Measurements from ENCODE around the gene CACHD1. TPM values are rescaled to one million over a fixed set of nuclear protein-coding genes. Genes with fewer than 3 reads are reported as not detected.
"Not testable (repeated sequence)": the region's sequence is repeated elsewhere in the genome, so short reads cannot be mapped to it uniquely, and the experiment has no call there.

CACHD1 gene
- total RNA-seq, 5 donors from 2014 or later (not counting 1 experiment from before 2014, with no cell fraction given), result 0.49 to 7.3 (median 2.2) TPM

DNA sequence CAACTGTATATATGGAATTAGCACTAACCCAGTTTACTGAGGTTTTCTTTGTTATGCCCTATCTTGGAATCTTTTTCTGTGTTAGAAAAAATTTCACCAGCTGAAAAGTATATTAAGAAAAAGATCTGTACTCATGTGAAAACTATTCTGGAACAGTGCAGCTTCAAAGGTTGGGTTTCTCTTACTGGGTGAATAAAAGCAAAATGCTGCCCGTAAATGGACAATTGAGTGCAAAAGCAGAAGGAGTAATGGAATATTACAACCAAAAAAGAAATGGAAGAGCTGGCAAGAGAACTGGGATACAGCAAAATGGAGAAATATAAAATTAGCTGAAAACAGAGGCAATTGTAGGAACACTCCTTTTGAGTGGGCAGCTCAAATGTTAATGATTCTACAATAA is 257.9 kb downstream of the CACHD1 start:
- Mint-ChIP-seq H3K9me3 (no peaks in the 10 kb centered on the region), H3K4me3 (no peak overlapping the region), H3K27me3 (peaks cover 15 to 24% of the 10 kb centered on the region in 2 donors), H3K27ac (no peak overlapping the region), H3K4me1 (no peaks in the 10 kb centered on the region), H3K36me3 (no peaks in the 10 kb centered on the region)
- DNase-seq (no peak), ATAC-seq (replicated peaks in 1 of 4) (no peak)
- ChIA-PET POLR2A (interaction anchor here in 1 of 2 donors (0.7 kb wide), 1 partner anchor 20 kb away, joined by 5 read pairs; no protein-coding TSS in a partner anchor), CTCF (no interaction called here)
- no peaks in the 10 kb centered on the region for H3K9me3 ChIP-seq
- H3K27ac ChIP-seq (ENCODE audit: low read length), result no peak overlapping the region
- 80% methylated on average over 1 of the region's 1 CpG for WGBS (ENCODE audit: insufficient coverage)
- H3K36me3 ChIP-seq (ENCODE audit: control insufficient read depth in 2 of 2, extremely low read depth in 1 of 2, insufficient read depth in 1 of 2, low read length in 1 of 2), result no peaks in the 10 kb centered on the region
- no peaks in the 10 kb centered on the region for H3K27me3 ChIP-seq (replicated peaks in 1 of 2; ENCODE audit: control insufficient read depth in 2 of 2, extremely low read depth in 1 of 2, insufficient read depth in 2 of 2, low read length in 1 of 2)
- H3K4me1 ChIP-seq (ENCODE audit: control insufficient read depth in 1 of 2, extremely low read depth in 1 of 2, insufficient read depth in 2 of 2, low read length in 2 of 2), result no peaks in the 10 kb centered on the region
- H3K4me3 ChIP-seq (ENCODE audit: control insufficient read depth in 1 of 2, extremely low read depth in 1 of 2, low read length in 1 of 2), result no peak overlapping the region

GRCh38 chr1:64733581-64734286 is 263.8 kb downstream of the CACHD1 start:
- Mint-ChIP-seq H3K9me3 (no peaks in the 10 kb centered on the region), H3K36me3 (no peaks in the 10 kb centered on the region), H3K27me3 (peaks cover 2 to 7% of the 10 kb centered on the region in 2 donors), H3K4me3 (no peak overlapping the region), H3K27ac (no peak overlapping the region), H3K4me1 (no peaks in the 10 kb centered on the region)
- WGBS (ENCODE audit: insufficient coverage), result 88% methylated on average over 1 of the region's 3 CpGs
- no peak for DNase-seq
- Histone ChIP-seq H3K9me3 (no peaks in the 10 kb centered on the region), H3K27ac (ENCODE audit: low read length) (no peak overlapping the region), H3K36me3 (ENCODE audit: control insufficient read depth in 2 of 2, extremely low read depth in 1 of 2, insufficient read depth in 1 of 2, low read length in 1 of 2) (no peaks in the 10 kb centered on the region), H3K4me1 (ENCODE audit: control insufficient read depth in 1 of 2, extremely low read depth in 1 of 2, insufficient read depth in 2 of 2, low read length in 2 of 2) (no peaks in the 10 kb centered on the region), H3K27me3 (replicated peaks in 1 of 2; ENCODE audit: control insufficient read depth in 2 of 2, extremely low read depth in 1 of 2, insufficient read depth in 2 of 2, low read length in 1 of 2) (peaks cover 0 to 2% of the 10 kb centered on the region in 2 experiments), H3K4me3 (ENCODE audit: control insufficient read depth in 1 of 2, extremely low read depth in 1 of 2, low read length in 1 of 2) (no peak overlapping the region)
- ChIA-PET POLR2A (no interaction called here), CTCF (no interaction called here)
- no peak for ATAC-seq (replicated peaks in 1 of 4)

GRCh38 chr1:64734287-64734652 is 264.3 kb downstream of the CACHD1 start:
- ChIA-PET POLR2A (no interaction called here), CTCF (no interaction called here)
- no peak for ATAC-seq (replicated peaks in 1 of 4)
- Mint-ChIP-seq H3K36me3 (no peaks in the 10 kb centered on the region), H3K4me1 (no peaks in the 10 kb centered on the region), H3K27me3 (peaks cover 3 to 7% of the 10 kb centered on the region in 2 donors), H3K27ac (no peak overlapping the region), H3K9me3 (no peaks in the 10 kb centered on the region), H3K4me3 (no peak overlapping the region)
- no peak overlapping the region for H3K27ac ChIP-seq (ENCODE audit: low read length)
- no peak overlapping the region for H3K4me3 ChIP-seq (ENCODE audit: control insufficient read depth in 1 of 2, extremely low read depth in 1 of 2, low read length in 1 of 2)
- H3K9me3 ChIP-seq, result no peaks in the 10 kb centered on the region
- no peaks in the 10 kb centered on the region for H3K36me3 ChIP-seq (ENCODE audit: control insufficient read depth in 2 of 2, extremely low read depth in 1 of 2, insufficient read depth in 1 of 2, low read length in 1 of 2)
- 67% methylated on average over 2 of the region's 3 CpGs for WGBS (ENCODE audit: insufficient coverage)
- DNase-seq, result no peak
- no peaks in the 10 kb centered on the region for H3K4me1 ChIP-seq (ENCODE audit: control insufficient read depth in 1 of 2, extremely low read depth in 1 of 2, insufficient read depth in 2 of 2, low read length in 2 of 2)
- H3K27me3 ChIP-seq (replicated peaks in 1 of 2; ENCODE audit: control insufficient read depth in 2 of 2, extremely low read depth in 1 of 2, insufficient read depth in 2 of 2, low read length in 1 of 2), result peaks cover 0 to 3% of the 10 kb centered on the region in 2 experiments

DNA sequence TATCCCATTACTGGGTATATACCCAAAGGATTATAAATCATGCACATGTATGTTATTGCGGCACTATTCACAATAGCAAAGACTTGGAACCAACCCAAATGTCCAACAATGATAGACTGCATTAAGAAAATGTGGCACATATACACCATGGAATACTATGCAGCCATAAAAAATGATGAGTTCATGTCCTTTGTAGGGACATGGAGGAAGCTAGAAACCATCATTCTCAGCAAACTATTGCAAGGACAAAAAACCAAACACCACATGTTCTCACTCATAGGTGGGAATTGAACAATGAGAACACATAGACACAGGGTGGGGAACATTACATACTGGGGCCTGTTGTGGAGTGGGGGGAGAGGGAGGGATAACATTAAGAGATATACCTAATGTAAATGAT is 270.8 kb downstream of the CACHD1 start:
- CTCF ChIA-PET; H3K9me3 ChIP-seq; H3K36me3 ChIP-seq (ENCODE audit: control insufficient read depth in 2 of 2, extremely low read depth in 1 of 2, insufficient read depth in 1 of 2, low read length in 1 of 2); ATAC-seq (replicated peaks in 1 of 4); H3K27me3 ChIP-seq (replicated peaks in 1 of 2; ENCODE audit: control insufficient read depth in 2 of 2, extremely low read depth in 1 of 2, insufficient read depth in 2 of 2, low read length in 1 of 2); DNase-seq; H3K27me3 Mint-ChIP-seq; H3K4me3 ChIP-seq (ENCODE audit: control insufficient read depth in 1 of 2, extremely low read depth in 1 of 2, low read length in 1 of 2); H3K4me3 Mint-ChIP-seq; H3K27ac ChIP-seq (ENCODE audit: low read length); H3K27ac Mint-ChIP-seq; H3K36me3 Mint-ChIP-seq; H3K9me3 Mint-ChIP-seq; POLR2A ChIA-PET: not testable (repeated sequence)
- H3K4me1 ChIP-seq (ENCODE audit: control insufficient read depth in 1 of 2, extremely low read depth in 1 of 2, insufficient read depth in 2 of 2, low read length in 2 of 2), result peaks cover 5 to 11% of the 10 kb centered on the region in 2 experiments
- WGBS (ENCODE audit: insufficient coverage), result no CpG with 5 or more reads among the region's 1 CpG
- peaks cover 12 to 17% (median 12%) of the 10 kb centered on the region in 3 donors for H3K4me1 Mint-ChIP-seq
